Central memory CD4-positive, alpha-beta T cell (primary cell): ENCODE data around the gene AMIGO1.

Experiments
- DNase-seq: peaks from one replicate; pipeline ENCODE4 v3.0.0; 2022

AMIGO1 gene

GRCh38 chr1:109531826-109532364, 22.4 kb upstream of the AMIGO1 start:
- no peak for DNase-seq

- no peak for DNase-seq
Observed at GRCh38 chr1:109531380-109531779, 21.9 kb upstream of the AMIGO1 start.

- DNase-seq: no peak
Observed at GRCh38 chr1:109530457-109531087, 21.0 kb upstream of the AMIGO1 start.

- no peak for DNase-seq
Observed at GRCh38 chr1:109529881-109530456, 20.4 kb upstream of the AMIGO1 start.

GRCh38 chr1:109528712-109529111, 19.2 kb upstream of the AMIGO1 start:
- DNase-seq: no peak

GRCh38 chr1:109527846-109528695, 18.5 kb upstream of the AMIGO1 start:
- no peak for DNase-seq

GRCh38 chr1:109527098-109527811, 17.7 kb upstream of the AMIGO1 start:
- DNase-seq: no peak

GRCh38 chr1:109523706-109524105, 14.2 kb upstream of the AMIGO1 start:
- no peak for DNase-seq

GRCh38 chr1:109522026-109522425, 12.5 kb upstream of the AMIGO1 start:
- DNase-seq: no peak

GRCh38 chr1:109521002-109521951, 11.8 kb upstream of the AMIGO1 start:
- no peak for DNase-seq

- DNase-seq: no peak
Observed at GRCh38 chr1:109517337-109517736, 7.8 kb upstream of the AMIGO1 start.

- no peak for DNase-seq
Observed at GRCh38 chr1:109516872-109517271, 7.3 kb upstream of the AMIGO1 start.

- no peak for DNase-seq
Observed at GRCh38 chr1:109514846-109515245, 5.3 kb upstream of the AMIGO1 start.

GRCh38 chr1:109513110-109513710, 3.7 kb upstream of the AMIGO1 start:
- no peak for DNase-seq

GRCh38 chr1:109508873-109509175, 703 bp downstream of the AMIGO1 start:
- no peak for DNase-seq

GRCh38 chr1:109508001-109508872, 1.3 kb downstream of the AMIGO1 start:
- no peak for DNase-seq

GRCh38 chr1:109504974-109505373, 4.6 kb downstream of the AMIGO1 start:
- DNase-seq: no peak

GRCh38 chr1:109503935-109504334, 5.6 kb downstream of the AMIGO1 start:
- DNase-seq: no peak

GRCh38 chr1:109502364-109502851, 7.1 kb downstream of the AMIGO1 start:
- peak; percentile 82 for DNase-seq

- no peak for DNase-seq
Observed at GRCh38 chr1:109501644-109502363, 7.7 kb downstream of the AMIGO1 start.
